ENCODE data around the gene JAKMIP1. TPM values are rescaled to one million over a fixed set of nuclear protein-coding genes. Genes with fewer than 3 reads are reported as not detected.

The JAKMIP1 gene
- total and polyA plus RNA-seq, 2 donors (not counting 1 experiment from before 2014, with no cell fraction given): 0.49 to 1.0 TPM

- DNase-seq (no peak), ATAC-seq (ENCODE audit: low read depth) (no peak)
- Histone ChIP-seq H3K4me1 (ENCODE audit: control insufficient read depth in 2 of 2, insufficient read depth in 2 of 2, low read length in 2 of 2) (no peaks in the 10 kb centered on the region), H3K4me3 (ENCODE audit: control extremely low read depth in 1 of 5, extremely low read depth in 1 of 5, insufficient read depth in 1 of 5, low read depth in 2 of 5, low read length in 4 of 5) (no peak overlapping the region), H3K36me3 (replicated peaks in 1 of 2; ENCODE audit: control extremely low read depth in 1 of 2, control insufficient read depth in 1 of 2, extremely low read depth in 1 of 2, insufficient read depth in 2 of 2, low read length in 1 of 2) (no peaks in the 10 kb centered on the region), H4K20me1 (ENCODE audit: control insufficient read depth, insufficient read depth, low read length, poor library complexity, severe bottlenecking) (no peaks in the 10 kb centered on the region), H3K9ac (ENCODE audit: low read length) (no peak overlapping the region), H3K27me3 (replicated peaks in 1 of 4; ENCODE audit: control extremely low read depth in 1 of 4, control insufficient read depth in 3 of 4, insufficient read depth in 4 of 4, low read length in 3 of 4) (peaks cover 0 to 6% (median 0%) of the 10 kb centered on the region in 4 experiments), H3K4me2 (replicated peaks; ENCODE audit: low read depth, low read length, poor library complexity, severe bottlenecking) (no peak overlapping the region), H3K27ac (ENCODE audit: low read length in 2 of 2) (no peak overlapping the region), H3K79me2 (ENCODE audit: control insufficient read depth, insufficient read depth, low read length) (no peaks in the 10 kb centered on the region), H3K9me3 (ENCODE audit: control extremely low read depth in 1 of 3, control insufficient read depth in 2 of 3, insufficient read depth in 1 of 3, low read length in 2 of 3) (peaks cover 0 to 10% (median 0%) of the 10 kb centered on the region in 3 donors), H2AFZ (ENCODE audit: insufficient read depth, low read depth, low read length, poor library complexity, severe bottlenecking) (no peak overlapping the region)
- ChIA-PET POLR2A (no interaction called here), CTCF (no interaction called here)
- Mint-ChIP-seq H3K4me1 (no peaks in the 10 kb centered on the region), H3K4me3 (no peak overlapping the region), H3K27me3 (peaks cover 10% of the 10 kb centered on the region), H3K9me3 (ENCODE audit: insufficient read depth) (no peaks in the 10 kb centered on the region), H3K27ac (no peak overlapping the region)
- intact Hi-C loops (cut with micrococcal nuclease): no loop called here
- WGBS (ENCODE audit: insufficient coverage): 80% methylated on average over 10 of the region's 10 CpGs
- no peak for TF ChIP-seq EZH2 (IDR thresholded peaks at IDR 0.05; ENCODE audit: borderline replicate concordance, insufficient read depth, low read depth, low read length, poor library complexity, severe bottlenecking)
- no peak for TF ChIP-seq CTCF (IDR thresholded peaks at IDR 0.05)
These were observed 176.6 kb downstream of the JAKMIP1 start for GRCh38 chr4:6023731-6024130.

GRCh38 chr4:6022607-6023288 lies 177.6 kb downstream of the JAKMIP1 start:
- peaks cover 0 to 6% (median 0%) of the 10 kb centered on the region in 4 experiments for H3K27me3 ChIP-seq (replicated peaks in 1 of 4; ENCODE audit: control extremely low read depth in 1 of 4, control insufficient read depth in 3 of 4, insufficient read depth in 4 of 4, low read length in 3 of 4)
- Mint-ChIP-seq H3K27ac (no peak overlapping the region), H3K4me3 (no peak overlapping the region), H3K9me3 (ENCODE audit: insufficient read depth) (no peaks in the 10 kb centered on the region), H3K27me3 (peaks cover 10% of the 10 kb centered on the region), H3K4me1 (no peaks in the 10 kb centered on the region)
- no peak overlapping the region for H3K4me3 ChIP-seq (ENCODE audit: control extremely low read depth in 1 of 5, extremely low read depth in 1 of 5, insufficient read depth in 1 of 5, low read depth in 2 of 5, low read length in 4 of 5)
- ATAC-seq (ENCODE audit: low read depth) (no peak), DNase-seq (no peak)
- H2AFZ ChIP-seq (ENCODE audit: insufficient read depth, low read depth, low read length, poor library complexity, severe bottlenecking): no peak overlapping the region
- CTCF ChIA-PET: no interaction called here
- POLR2A ChIA-PET: no interaction called here
- no peaks in the 10 kb centered on the region for H3K36me3 ChIP-seq (replicated peaks in 1 of 2; ENCODE audit: control extremely low read depth in 1 of 2, control insufficient read depth in 1 of 2, extremely low read depth in 1 of 2, insufficient read depth in 2 of 2, low read length in 1 of 2)
- 93% methylated on average over 30 of the region's 30 CpGs for WGBS (ENCODE audit: insufficient coverage)
- H3K79me2 ChIP-seq (ENCODE audit: control insufficient read depth, insufficient read depth, low read length): no peaks in the 10 kb centered on the region
- H3K27ac ChIP-seq (ENCODE audit: low read length in 2 of 2): no peak overlapping the region
- no peaks in the 10 kb centered on the region for H3K4me1 ChIP-seq (ENCODE audit: control insufficient read depth in 2 of 2, insufficient read depth in 2 of 2, low read length in 2 of 2)
- H3K4me2 ChIP-seq (replicated peaks; ENCODE audit: low read depth, low read length, poor library complexity, severe bottlenecking): no peak overlapping the region
- peaks cover 0 to 10% (median 0%) of the 10 kb centered on the region in 3 donors for H3K9me3 ChIP-seq (ENCODE audit: control extremely low read depth in 1 of 3, control insufficient read depth in 2 of 3, insufficient read depth in 1 of 3, low read length in 2 of 3)
- no peak overlapping the region for H3K9ac ChIP-seq (ENCODE audit: low read length)
- no peaks in the 10 kb centered on the region for H4K20me1 ChIP-seq (ENCODE audit: control insufficient read depth, insufficient read depth, low read length, poor library complexity, severe bottlenecking)
- TF ChIP-seq EZH2 (IDR thresholded peaks at IDR 0.05; ENCODE audit: borderline replicate concordance, insufficient read depth, low read depth, low read length, poor library complexity, severe bottlenecking) (no peak), CTCF (IDR thresholded peaks at IDR 0.05) (no peak)
- intact Hi-C loops (cut with micrococcal nuclease): no loop called here
